GM10266 (cell line): ENCODE measurements around the gene GGACT.

Source experiments
- DNase-seq: peaks from one replicate; pipeline ENCODE4 v3.0.0; 2012; ENCODE audit errors: extremely low spot score
- CTCF ChIP-seq: IDR thresholded peaks from 2 replicates; pipeline ENCODE4 v1.5.1; 2012; ENCODE audit warnings: mild to moderate bottlenecking, low read depth; ENCODE audit not compliant: control insufficient read depth, insufficient read depth; ENCODE audit errors: missing control alignments

GGACT gene

GRCh38 chr13:100542826-100543156, 45.8 kb downstream of the GGACT start:
- DNase-seq = peak; percentile 66
- TF ChIP-seq CTCF = peak; percentile 25

DNA sequence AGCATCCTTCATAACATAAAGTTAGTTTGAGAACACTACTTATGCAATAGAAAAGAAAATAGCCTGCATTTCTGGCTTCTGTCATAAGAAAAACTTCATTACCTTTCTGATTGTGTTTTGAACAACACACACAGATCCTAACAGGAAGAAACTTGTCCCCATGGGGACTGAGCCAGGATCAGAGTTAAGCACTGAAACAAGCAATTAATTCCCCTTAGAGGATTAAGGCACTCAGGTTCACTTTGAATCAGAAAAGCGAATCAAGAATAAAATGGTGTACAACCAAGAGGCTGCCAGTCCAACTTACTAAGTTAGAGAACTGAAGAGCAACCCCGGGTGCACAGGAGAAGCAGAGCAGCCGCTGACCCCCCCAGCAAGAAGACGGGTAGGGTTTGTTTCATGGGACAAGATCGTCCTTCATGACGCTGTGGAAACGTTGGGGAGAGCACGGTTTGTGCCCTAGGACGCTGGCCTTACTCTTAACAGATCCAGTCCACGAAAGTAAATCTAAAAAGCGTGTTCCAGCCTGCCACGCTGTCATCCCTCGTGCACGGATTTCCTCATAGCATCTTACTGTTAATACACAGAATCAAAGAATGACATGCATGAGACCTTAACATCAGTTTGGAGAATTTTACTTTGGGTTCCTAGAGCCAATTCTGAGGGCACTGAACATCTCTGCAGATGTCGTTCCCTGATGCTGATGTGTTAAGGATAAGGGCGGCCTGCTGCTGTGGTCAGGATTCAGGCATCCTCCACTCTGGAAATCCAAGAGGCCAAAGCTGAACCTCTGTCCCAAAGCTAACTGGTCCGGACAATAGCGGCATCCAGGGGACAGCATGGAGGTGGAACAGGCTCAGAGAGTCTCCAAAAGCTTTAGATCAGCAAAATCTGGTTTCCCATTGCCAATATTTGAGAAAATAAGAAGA, 46.4 kb downstream of the GGACT start:
- TF ChIP-seq CTCF = no peak
- no peak for DNase-seq

DNA sequence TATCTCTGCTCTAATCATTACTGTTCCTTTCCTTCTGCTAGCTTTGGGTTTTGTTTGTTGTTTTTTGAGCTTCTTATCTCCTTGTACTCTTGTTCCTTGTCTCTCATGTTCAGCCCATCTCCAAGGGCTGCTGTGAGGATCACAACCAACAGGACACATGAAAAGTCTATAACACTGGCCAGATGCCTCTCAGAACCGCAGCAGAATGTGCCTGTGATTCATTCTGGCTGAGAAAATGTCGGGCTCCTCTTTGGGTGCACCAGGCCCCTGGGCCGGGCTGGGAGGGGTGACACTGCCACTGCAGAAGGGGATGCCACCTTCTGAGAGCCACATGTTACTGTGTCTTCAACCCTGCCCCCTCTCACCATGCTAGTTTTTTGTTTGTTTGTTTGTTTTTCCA, 48.0 kb downstream of the GGACT start:
- no peak for DNase-seq
- no peak for TF ChIP-seq CTCF

DNA sequence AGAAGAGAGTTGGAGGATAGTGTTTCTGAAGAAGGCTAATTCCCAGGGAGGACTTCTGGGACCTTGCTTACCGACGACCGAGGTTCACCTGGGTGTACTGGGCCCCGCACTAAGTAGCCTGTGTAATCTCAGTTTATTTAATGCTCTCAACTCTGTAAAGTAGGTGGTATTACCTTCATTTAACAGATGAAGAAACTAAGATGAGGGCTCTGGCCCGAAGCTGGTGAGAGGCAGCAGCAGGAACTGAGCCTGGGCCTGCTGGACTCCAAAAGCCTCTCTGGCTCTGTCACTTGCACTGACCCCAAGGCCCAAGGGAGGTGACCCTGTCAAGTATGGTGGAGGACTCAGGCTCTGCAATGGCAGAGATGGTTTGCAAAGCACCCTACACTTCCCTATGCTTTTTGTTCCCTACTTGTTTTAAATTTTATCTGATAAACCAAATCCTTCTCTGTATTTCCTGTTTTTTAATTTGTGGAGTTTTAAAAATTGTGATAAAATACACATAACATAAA, 50.6 kb downstream of the GGACT start:
- no peak for TF ChIP-seq CTCF
- DNase-seq = no peak

GRCh38 chr13:100537486-100537885, 51.1 kb downstream of the GGACT start:
- DNase-seq = no peak
- TF ChIP-seq CTCF = no peak

GRCh38 chr13:100536643-100537180, 51.9 kb downstream of the GGACT start:
- no peak for DNase-seq

More at GRCh38 chr13:100536643-100537180, 51.9 kb downstream of the GGACT start:
- TF ChIP-seq CTCF = no peak
